Prostate gland (tissue), 2 donors: ENCODE measurements around the gene PTPRS.

Experiments
- CTCF ChIP-seq, 4 experiments: fragments of 200-600 bp in 2 of 4; fragments of 450-650 bp in 2 of 4; sonication (generic) in 2 of 4; IDR thresholded peaks; 1 replicate in 3 of 4; 2 replicates in 1 of 4; pipeline ENCODE4 v1.5.1; 2016 to 2019; ENCODE audit warnings: antibody characterized with exemption in 4 of 4, mild to moderate bottlenecking in 2 of 4, moderate library complexity in 2 of 4
- POLR2A ChIP-seq: fragments of 450-650 bp; IDR thresholded peaks from one replicate; pipeline ENCODE4 v1.6.1; 2016; ENCODE audit warnings: antibody characterized with exemption, mild to moderate bottlenecking
- POLR2AphosphoS5 ChIP-seq: sonication (generic); formaldehyde crosslinking; IDR thresholded peaks from one replicate; pipeline ENCODE4 v1.6.1; 2017; ENCODE audit warnings: antibody characterized with exemption

- no peak for TF ChIP-seq CTCF (IDR thresholded peaks at IDR 0.05)
- TF ChIP-seq POLR2A: no peak
- no peak for TF ChIP-seq POLR2AphosphoS5
These were observed 28.6 kb downstream of the PTPRS start for GRCh38 chr19:5312058-5312457.
